GM15510 (cell line): ENCODE results near the gene SLC9A9.

ENCODE experiments used
- POLR2A ChIP-seq: IDR thresholded peaks from 3 replicates; pipeline ENCODE4 v1.6.1; 2011; ENCODE audit warnings: borderline replicate concordance; ENCODE audit not compliant: insufficient read length; ENCODE audit errors: extremely low read depth

The SLC9A9 gene

DNA sequence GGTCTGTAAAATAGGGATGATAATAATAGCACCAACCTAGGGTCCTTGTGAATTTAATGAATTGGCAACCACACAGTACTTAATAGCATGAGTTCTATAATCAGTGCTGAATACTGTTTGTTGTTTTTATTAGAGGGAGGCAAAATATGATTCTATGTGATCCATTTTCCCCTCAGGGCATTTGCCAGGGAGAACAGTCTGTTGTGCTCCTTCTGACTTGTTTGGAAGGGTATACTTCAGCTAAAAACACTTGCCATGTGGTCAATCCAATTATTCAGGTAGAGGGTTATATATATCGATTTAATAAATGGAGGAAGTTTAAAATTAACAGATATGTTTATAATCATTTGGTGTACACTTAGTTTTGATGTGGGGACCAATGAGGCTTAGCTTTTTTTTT lies 423.4 kb downstream of the SLC9A9 start:
- TF ChIP-seq POLR2A = no peak

DNA sequence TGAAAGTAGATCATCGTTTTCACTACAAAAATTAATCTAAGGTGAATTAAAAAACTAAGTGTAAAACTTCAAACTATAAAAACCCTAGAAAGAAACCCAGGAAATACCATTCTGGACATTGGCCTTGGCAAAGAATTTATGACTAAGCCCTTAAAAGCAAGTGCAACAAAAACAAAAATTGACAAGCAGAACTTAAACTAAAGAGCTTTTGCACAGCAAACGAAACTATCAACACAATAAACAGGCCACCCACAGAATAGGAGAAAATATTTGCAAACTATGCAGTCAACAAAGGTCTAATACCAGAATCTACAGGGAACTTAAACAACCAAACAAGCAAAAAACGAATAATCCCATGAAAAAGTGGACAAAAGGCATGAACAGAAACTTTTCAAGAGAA lies 426.7 kb downstream of the SLC9A9 start:
- no peak for TF ChIP-seq POLR2A

DNA sequence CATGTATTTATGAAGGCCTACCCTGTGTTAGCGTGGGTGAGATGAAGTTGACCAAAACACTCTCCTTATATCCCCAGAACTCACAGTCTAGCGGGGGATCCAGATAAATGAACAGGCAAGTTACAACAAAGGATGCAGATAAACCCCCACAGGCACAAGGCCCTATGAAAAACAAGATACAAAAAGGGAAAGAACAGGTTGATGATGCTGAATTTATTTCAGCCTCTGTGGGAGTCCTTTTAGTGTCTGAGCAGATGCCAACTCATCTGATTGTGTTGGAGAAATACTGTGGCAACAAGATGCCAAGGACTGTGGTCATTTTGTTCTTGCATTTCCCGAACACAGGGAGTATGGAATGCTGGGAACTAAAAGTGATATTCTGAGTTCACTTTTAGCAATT lies 428.7 kb downstream of the SLC9A9 start:
- TF ChIP-seq POLR2A = no peak

DNA sequence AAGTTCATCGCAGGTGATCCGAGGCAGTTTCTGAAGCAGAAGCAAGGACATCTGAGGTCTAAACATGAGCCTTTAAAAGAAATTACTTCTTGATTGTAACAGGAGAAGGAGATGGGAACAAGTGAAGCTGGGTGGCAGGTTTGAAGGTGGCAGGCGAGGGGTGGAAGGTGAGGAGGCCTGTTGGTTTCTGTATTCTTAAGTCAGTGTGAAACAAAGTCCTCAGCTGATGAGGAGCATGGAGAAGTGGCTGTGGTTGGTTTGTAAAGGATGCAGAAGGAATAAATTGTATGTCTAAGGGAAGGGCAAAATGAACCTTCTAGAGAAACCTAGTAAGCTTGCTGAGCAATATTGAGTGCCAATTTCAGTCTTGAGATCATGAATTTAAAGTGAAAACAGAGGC lies 429.9 kb downstream of the SLC9A9 start:
- no peak for TF ChIP-seq POLR2A

DNA sequence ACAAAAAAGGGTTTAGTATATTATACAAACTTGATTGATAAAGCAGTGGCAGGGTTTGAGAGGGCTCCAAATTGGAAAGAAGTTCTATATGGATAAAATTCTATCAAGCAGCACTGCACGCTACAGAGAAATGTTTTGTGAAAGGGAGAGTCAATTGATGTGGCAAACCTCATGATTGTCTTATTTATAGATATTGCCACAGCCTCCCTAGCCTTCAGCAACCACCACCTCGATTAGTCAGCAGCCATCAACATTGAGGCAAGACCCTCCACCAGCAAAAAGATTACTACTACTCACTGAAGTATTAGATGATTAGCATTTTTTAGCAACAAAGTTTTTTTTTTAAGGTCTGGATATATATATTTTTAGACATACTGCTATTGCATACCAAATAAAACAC lies 432.0 kb downstream of the SLC9A9 start:
- no peak for TF ChIP-seq POLR2A

DNA sequence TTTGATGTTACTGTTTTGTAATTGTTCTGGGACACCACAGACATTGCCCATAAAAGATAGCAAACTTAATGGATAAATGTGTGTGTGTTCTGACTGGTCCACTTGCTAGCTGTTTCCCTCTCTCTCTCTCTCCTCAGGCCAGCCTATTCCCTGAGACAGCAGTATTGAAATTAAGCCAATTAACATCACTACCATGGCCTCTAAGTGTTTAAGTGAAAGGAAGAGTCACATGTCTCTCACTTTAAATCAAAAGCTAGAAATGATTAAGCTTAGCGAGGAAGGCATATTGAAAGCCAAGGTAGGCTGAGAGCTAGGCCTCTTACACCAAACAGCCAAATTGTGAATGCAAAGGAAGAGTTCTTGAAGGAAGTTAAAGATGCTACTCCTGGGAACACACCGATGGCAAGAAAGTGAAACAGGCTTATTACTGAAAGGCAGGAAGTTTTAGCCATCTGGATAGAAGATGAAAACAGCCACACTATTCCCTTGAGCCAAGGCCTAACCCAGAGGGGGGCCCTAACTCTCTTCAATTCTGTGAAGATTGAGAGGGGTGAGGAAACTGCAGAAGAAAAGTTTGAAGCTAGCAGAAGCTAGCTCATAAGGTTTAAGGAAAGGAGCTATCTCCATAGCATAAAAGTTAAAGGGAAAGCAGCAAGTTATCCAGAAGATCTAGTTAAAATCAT lies 433.6 kb downstream of the SLC9A9 start:
- no peak for TF ChIP-seq POLR2A

DNA sequence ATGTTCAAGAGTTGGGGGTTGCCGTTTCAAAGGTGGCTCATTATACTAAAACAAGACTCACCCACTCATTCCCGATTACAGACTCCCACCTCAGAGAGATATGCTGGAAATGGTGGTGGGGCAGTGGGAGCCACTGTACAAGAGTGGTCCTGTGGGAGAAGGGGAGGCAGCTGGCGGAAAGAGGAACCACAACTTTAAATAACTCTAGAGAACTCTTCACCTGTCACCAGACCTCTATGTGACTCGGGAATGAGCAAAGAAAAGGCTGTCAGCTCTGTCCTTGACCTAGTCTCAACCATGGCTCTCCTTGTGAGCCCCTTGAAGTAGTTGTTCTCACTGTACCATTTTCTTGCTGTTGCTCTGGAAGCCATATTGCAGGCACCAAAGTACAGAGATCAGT lies 434.9 kb downstream of the SLC9A9 start:
- no peak for TF ChIP-seq POLR2A

DNA sequence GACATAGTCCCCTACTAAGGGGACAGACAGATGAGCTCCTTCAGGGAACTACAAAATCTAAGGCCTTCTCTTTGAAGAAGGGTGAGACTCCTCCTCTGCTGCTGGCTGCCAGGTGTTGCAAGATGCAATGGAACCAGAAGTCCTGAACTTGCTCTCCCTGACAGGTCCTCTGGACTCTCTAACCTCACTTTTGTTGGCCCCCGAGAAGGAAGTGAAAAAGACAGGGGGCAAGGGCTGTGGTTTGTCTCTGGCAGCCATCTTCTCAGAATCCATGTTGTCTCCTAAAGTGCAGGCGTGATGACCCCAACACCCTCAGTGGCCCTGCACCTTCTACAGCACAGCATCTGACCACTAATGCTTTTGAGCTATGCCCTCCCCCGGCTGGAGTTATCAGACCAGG lies 436.2 kb downstream of the SLC9A9 start:
- TF ChIP-seq POLR2A = no peak

DNA sequence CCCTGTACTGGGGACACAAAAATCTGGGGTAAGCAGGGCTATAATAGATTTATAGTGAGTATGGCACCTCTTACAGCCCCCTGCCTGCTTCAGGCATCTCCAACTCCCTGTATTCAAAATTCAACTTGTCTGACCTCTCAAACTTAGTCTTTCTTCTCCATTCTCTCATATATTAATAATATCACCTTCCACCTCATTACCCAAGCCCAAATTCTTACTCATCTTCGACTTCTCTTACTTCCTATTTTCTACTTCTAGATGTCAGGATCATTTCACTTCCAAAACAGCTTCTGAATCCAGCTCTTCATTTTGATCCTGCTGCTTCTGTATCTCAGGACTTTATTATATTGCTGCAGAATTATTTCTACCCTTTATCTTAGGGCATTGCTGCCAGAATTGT lies 438.0 kb downstream of the SLC9A9 start:
- TF ChIP-seq POLR2A = no peak

DNA sequence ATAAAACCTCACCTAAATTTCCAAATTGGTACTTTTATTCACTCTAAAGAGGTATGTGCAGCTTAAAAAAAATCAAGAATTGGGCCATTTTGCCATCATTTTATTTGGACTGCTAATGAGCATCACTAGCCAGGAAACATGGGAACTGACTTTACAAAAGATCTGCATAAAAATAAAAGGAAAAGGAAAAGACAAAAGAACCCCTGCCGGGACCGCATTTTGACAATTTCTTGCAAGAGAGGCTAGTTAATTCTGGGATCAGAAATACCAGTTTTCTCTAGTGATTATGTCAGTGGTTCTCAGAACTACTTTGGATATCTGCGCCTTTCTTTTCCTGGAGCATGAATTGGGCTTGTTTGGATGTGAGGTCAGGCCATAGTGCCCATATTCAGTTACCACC lies 439.5 kb downstream of the SLC9A9 start:
- no peak for TF ChIP-seq POLR2A

DNA sequence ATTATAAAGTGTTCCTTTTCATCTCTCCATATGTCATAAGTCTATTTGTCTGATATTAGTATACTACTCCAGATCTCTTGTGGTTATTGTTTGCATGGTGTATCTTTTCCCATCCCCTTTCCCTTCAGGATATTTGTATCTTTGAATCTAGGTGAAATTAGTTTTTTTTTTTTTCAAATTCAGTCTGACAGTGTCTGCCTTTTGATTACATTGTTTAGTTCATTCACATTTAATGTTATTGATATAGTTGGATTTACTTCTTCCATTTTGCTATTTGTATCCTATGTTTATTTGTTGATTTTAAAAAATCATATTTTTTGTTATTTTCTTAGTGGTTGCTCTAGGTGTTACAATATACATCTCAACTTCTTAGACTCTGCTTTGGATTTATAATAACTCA lies 445.7 kb downstream of the SLC9A9 start:
- TF ChIP-seq POLR2A = no peak

DNA sequence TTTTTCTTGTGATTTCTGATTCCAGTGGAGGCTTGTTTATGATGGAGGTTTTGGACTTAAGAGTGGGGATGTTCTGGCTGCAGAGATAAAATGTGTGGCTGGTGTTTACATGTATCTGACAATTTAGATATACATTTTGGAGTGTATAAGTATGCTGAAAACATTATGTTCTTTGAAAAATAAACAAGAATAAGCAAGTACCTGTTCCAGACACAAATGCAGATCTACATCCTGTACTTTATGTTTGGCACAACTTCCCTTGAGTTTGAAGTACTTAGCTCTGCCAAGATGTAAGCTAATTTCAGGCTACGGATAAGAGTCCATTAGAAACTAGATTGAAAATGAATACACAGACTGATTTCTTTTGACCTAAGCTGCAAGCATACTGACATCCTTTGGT lies 451.5 kb downstream of the SLC9A9 start:
- no peak for TF ChIP-seq POLR2A

DNA sequence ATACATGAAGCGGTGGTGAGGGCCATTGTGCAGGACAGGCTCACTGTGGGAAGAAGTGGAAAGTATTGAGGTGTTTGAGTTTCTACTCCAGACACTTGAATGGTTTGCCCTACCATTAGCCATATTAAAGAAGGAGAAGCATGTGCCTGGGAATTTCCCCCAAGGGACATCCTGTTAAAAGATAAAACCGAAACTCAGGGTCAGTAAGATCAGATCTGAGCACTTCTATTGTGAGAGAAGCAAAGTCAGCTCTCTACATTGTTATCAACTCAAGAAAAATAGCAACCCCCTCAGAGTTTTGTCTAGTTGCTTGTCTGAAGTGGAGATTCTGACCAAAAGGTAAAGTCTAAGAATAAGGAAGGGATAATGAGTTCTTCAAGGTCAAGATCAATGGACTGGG lies 458.9 kb downstream of the SLC9A9 start:
- no peak for TF ChIP-seq POLR2A

DNA sequence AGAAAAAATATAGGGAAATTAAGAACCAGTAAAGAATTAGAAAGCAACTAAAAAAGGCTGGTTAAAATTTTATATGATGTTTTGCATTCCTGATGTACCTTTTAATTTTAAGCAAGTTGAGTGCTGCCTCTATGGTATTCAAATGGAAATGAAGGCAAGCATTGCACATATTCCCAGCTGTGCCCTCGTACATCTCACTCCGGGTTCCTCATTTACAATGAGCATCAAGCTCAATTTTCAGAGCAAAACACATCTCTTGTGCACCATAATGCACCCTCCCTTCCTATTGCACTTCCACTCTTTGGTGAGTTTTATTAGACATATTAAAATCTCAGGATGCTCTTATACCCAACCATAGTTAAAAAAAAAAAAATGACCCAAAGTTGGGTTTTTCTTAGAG lies 460.8 kb downstream of the SLC9A9 start:
- TF ChIP-seq POLR2A = no peak

DNA sequence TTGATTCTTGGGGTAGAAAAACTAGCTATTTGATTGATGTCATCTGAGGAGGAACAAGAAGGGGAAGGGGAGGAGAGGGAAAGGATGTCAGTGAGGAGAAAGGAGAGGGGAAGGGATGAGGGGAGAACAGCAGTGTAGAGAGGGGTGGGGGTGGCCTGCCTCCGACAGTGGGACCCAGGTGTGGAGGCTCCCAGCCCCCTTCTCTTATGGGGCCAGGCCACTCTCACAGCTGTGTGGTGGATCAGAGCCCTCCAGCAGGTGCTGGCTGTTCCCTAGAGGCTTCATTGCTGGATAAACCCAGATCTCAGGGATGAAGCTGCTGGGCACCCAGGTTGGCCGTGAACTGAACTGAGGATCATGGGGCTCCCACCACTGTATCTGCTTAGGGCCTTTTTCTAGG lies 464.2 kb downstream of the SLC9A9 start:
- TF ChIP-seq POLR2A = no peak

DNA sequence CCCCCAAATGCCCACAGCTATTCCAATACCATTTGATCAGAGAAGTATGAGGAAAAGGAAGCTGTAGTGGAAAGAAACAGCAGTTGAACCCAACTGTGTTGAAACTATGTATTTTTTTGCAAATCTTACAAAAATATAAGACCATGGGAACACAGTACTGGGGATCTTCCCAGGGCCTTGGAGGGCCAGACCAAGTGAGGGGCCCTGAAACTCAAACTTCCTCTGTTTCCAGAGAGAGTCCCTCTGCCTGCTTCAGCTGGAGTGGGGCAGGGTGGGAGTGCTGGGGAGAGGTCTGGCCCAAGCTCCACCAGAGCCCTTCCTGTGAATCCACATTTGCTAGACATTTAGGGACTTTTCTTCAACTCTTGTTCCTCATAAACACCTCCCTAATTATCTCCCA lies 464.8 kb downstream of the SLC9A9 start:
- TF ChIP-seq POLR2A = no peak

DNA sequence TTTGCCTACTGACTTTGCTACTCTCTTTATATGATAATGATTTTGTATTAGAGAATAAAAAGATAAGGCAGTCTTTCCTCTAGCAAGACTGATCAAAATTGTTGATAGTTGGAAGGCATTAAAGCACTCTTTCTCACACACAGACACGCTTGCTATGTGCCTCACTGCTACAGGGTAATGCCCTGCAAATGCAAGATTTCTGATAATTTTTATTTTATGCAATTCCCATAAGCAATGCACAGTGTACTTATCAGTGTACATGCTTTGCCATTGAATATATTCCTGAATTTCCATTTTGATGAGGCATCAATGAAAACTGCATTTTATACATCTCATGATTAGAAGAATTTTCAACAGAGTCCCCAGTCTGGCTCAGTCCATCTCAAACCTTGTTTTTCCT lies 465.5 kb downstream of the SLC9A9 start:
- TF ChIP-seq POLR2A = no peak
